K562 (cell line): ENCODE data around the gene ASB15. TPM values are rescaled to one million over a fixed set of nuclear protein-coding genes. Genes with fewer than 3 reads are reported as not detected.
A peak's percentile ranks its signal among the peaks of the same experiment; 100 is the strongest.

Source experiments
- ATF1 ChIP-seq, 2 experiments: fragments of 450-650 bp in 1 of 2; IDR thresholded peaks; 2 replicates each; pipeline ENCODE4 v1.6.1; 2016; ENCODE audit warnings: missing compliant biosample characterization in 1 of 2, missing genetic modification characterization in 1 of 2
- CREB1 ChIP-seq, 2 experiments: sonication (generic) in 1 of 2; formaldehyde crosslinking in 1 of 2; IDR thresholded peaks; 2 replicates each; pipeline versions ENCODE4 v1.6.1 to v1.8.0; 2012 to 2022; ENCODE audit warnings: inconsistent platforms in 1 of 2, mild to moderate bottlenecking in 1 of 2, missing genetic modification reagents in 1 of 2, moderate library complexity in 1 of 2
- CREM ChIP-seq: IDR thresholded peaks from 2 replicates; pipeline ENCODE4 v1.6.1; 2014; ENCODE audit warnings: antibody characterized with exemption, low read depth
- DPF2 ChIP-seq: fragments of 450-650 bp; IDR thresholded peaks from 2 replicates; pipeline ENCODE4 v1.6.1; 2016
- ETV6 ChIP-seq, 3 experiments: fragments of 150-350 bp in 1 of 3; sonication (generic) in 1 of 3; formaldehyde crosslinking in 1 of 3; IDR thresholded peaks; 2 replicates each; pipeline versions ENCODE4 v1.6.1 to v1.8.0; 2014 to 2022; ENCODE audit warnings: borderline replicate concordance in 2 of 3, low read depth in 2 of 3, antibody characterized with exemption in 1 of 3, low read length in 1 of 3, mild to moderate bottlenecking in 1 of 3, missing genetic modification reagents in 1 of 3
- MAFK ChIP-seq: IDR thresholded peaks from 2 replicates; pipeline ENCODE4 v1.6.1; 2011; ENCODE audit warnings: low read length, improper control_type of control experiment
- NCOA4 ChIP-seq: fragments of 450-650 bp; IDR thresholded peaks from 2 replicates; pipeline ENCODE4 v1.6.1; 2018; ENCODE audit warnings: mild to moderate bottlenecking; ENCODE audit not compliant: partially characterized antibody
- POLR2B ChIP-seq: fragments of 450-650 bp; IDR thresholded peaks from 2 replicates; pipeline ENCODE4 v1.6.1; 2018; ENCODE audit warnings: low read depth; ENCODE audit not compliant: partially characterized antibody
- RBFOX2 ChIP-seq: fragments of 200-400 bp; formaldehyde crosslinking; IDR thresholded peaks from 2 replicates; pipeline ENCODE4 v1.6.1; 2017; ENCODE audit warnings: low read depth, mild to moderate bottlenecking, low read length, moderate library complexity
- SIN3B ChIP-seq: fragments of 450-650 bp; IDR thresholded peaks from 2 replicates; pipeline ENCODE4 v1.6.1; 2017; ENCODE audit warnings: low read depth, mild to moderate bottlenecking, moderate library complexity
- SIRT6 ChIP-seq: IDR thresholded peaks from one replicate; pipeline ENCODE4 v1.6.1; 2012; ENCODE audit warnings: low read depth, mild to moderate bottlenecking, control low read depth, inconsistent platforms, low read length, moderate library complexity
- TBL1XR1 ChIP-seq, 2 experiments: IDR thresholded peaks; 2 replicates each; pipeline ENCODE4 v1.6.1; 2012; ENCODE audit warnings: improper control_type of control experiment in 2 of 2, low read length in 2 of 2, mild to moderate bottlenecking in 1 of 2
- TEAD1 ChIP-seq, 2 experiments: fragments of 450-650 bp in 1 of 2; sonication (generic) in 1 of 2; formaldehyde crosslinking; IDR thresholded peaks; 2 replicates each; pipeline versions ENCODE4 v1.4.0 to v1.8.0; 2020 to 2022; ENCODE audit warnings: mild to moderate bottlenecking in 2 of 2, missing genetic modification reagents in 1 of 2
- ZBTB17 ChIP-seq: fragments of 450-650 bp; formaldehyde crosslinking; IDR thresholded peaks from 2 replicates; pipeline ENCODE4 v1.4.0; 2020; ENCODE audit warnings: mild to moderate bottlenecking
- ZEB2 ChIP-seq: fragments of 450-650 bp; IDR thresholded peaks from 2 replicates; pipeline ENCODE4 v1.6.1; 2016
- ZKSCAN1 ChIP-seq: fragments of 150-350 bp; IDR thresholded peaks from 2 replicates; pipeline ENCODE4 v1.6.1; 2016; ENCODE audit warnings: low read depth, low read length
- ZNF134 ChIP-seq: fragments of 250-450 bp; sonication (Bioruptor Pico); conservative IDR thresholded peaks from 2 replicates; pipeline ENCODE4 v1.4.0; 2020
- ZNF717 ChIP-seq: fragments of 250-450 bp; sonication (Bioruptor Pico); IDR thresholded peaks from 2 replicates; pipeline ENCODE4 v1.5.0; 2021
- polyA plus RNA-seq, 8 experiments: library from polyadenylated mRNA; depleted of rRNA in 4 of 8; stranded (reverse) in 5 of 8; unstranded in 3 of 8; fragments of >200 nt; fragmentation: Nextera tagmentation in 2 of 8; fragmentation: Illumina TruSeq in 1 of 8; extraction: Ambion mirVana in 2 of 8; extraction: Trizol in 1 of 8; gene quantifications; 2 replicates each; pipeline versions ENCODE4 v1.2.1 to v1.2.3, GENCODE V29; 2011 to 2014; ENCODE audit warnings: inconsistent platforms in 1 of 8, missing spikeins in 1 of 8
- total RNA-seq, 7 experiments: library from RNA; depleted of rRNA in 6 of 7; stranded (reverse); fragments of >200 nt in 6 of 7; fragmentation: Illumina TruSeq in 2 of 7; extraction: Trizol in 2 of 7; gene quantifications; 2 replicates each; pipeline versions ENCODE4 v1.2.1 to v1.2.3, GENCODE V29; 2011 to 2021; ENCODE audit warnings: low replicate concordance in 1 of 7
- TF ChIP-seq, protein P1 (sequence below): fragments of 450-650 bp; formaldehyde crosslinking; conservative IDR thresholded peaks from 2 replicates; pipeline ENCODE4 v1.4.0; 2022; ENCODE audit warnings: mild to moderate bottlenecking, missing genetic modification characterization
- TF ChIP-seq, protein P2 (sequence below): fragments of 250-450 bp; sonication (Bioruptor Pico); IDR thresholded peaks from 2 replicates; pipeline ENCODE4 v1.5.0; 2020; ENCODE audit warnings: mild to moderate bottlenecking, borderline replicate concordance
- TF ChIP-seq, protein P3 (sequence below), 2 experiments: fragments of 200-800 bp in 1 of 2; sonication (Bioruptor generic) in 1 of 2; sonication (generic) in 1 of 2; formaldehyde crosslinking in 1 of 2; IDR thresholded peaks in 1 of 2; conservative IDR thresholded peaks in 1 of 2; 2 replicates each; pipeline versions ENCODE4 v1.5.0 to v1.6.1; 2016 to 2020; ENCODE audit warnings: missing compliant biosample characterization in 1 of 2, missing genetic modification characterization in 1 of 2, missing genetic modification reagents in 1 of 2

ASB15 gene
- total and polyA plus RNA-seq, 9 of the 15 experiments (the other 6 are each of a cell fraction or from before 2014, with no cell fraction given) = 0.03 to 0.14 (median 0.04) TPM; not detected in 3

DNA sequence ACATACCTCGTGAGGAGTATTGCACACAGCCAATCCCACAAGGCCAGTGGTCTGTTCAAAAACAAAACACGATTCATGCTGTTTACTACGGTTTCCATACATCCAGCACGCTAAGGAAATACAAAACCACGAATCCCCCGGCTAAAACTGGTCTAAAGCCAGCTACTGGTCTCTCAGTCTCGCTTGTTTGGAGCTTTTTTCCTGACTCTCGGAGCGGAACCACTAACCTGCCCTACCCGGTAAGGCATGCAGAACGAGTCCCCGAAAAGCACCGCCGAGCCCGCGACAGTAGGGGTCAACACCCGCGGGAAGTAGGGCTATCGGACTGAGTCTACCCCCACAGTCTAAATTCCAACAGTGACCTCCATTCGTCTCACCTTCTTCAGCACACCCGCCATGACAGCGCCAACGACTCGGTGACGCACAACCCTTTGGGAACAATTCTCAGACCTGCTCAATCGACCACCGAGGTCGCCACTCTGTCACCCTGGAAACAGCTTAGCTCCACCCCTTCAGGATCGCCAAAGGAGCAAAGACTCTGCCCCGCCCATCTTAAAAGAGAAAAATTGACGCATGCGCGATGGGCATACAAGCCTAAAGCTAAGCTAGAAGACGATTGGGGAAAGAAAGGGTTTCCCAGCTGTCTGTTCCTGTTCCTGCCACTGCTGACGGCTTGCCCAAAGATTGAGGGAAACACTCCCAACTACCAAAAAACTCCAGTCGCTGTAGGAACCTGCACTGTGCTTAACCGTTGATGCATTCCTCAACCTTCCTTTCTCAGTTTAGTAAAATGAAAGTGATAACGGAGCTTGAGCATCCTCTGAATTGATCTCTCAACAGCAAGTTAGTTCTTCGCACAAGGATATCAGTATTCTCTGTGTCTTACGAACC is 44.0 kb upstream of the ASB15 start, which contains the start of gene NDUFA5 (continued):
- TF ChIP-seq ETV6 (IDR thresholded peaks at IDR 0.05; ENCODE audit: borderline replicate concordance in 1 of 2, low read depth in 2 of 2, low read length in 1 of 2) (no peak), ETV6 (CRISPR knock-in tag; IDR thresholded peaks at IDR 0.05; ENCODE audit: borderline replicate concordance) (0 out of 2 replicates have a peak, but pooled peaks have one; percentile 26), ZKSCAN1 (peak; percentile 64; the same call in 1 of the 2 replicates), ZNF134 (CRISPR knock-in tag) (peak; percentile 68), TBL1XR1 (IDR thresholded peaks at IDR 0.05; ENCODE audit: low read length in 2 of 2) (peak; percentile 72 to 79; a peak in 3 of 4 replicates), DPF2 (no peak), ZNF717 (no peak), SIN3B (peak; percentile 89), ZEB2 (no peak; the same call in 1 of the 2 replicates), MAFK (peak; percentile 41; the same call in 1 of the 2 replicates), RBFOX2 (peak; percentile 84), SIRT6 (no peak), CREB1 (IDR thresholded peaks at IDR 0.05) (peak; percentile 91), CREB1 (CRISPR knock-in tag; IDR thresholded peaks at IDR 0.05) (peak; percentile 92), ZBTB17 (CRISPR knock-in tag) (peak; percentile 100), NCOA4 (peak; percentile 87), ATF1 (CRISPR knock-in tag; IDR thresholded peaks at IDR 0.05) (no peak), ATF1 (tag; IDR thresholded peaks at IDR 0.05) (peak; percentile 98), TEAD1 (CRISPR knock-in tag; IDR thresholded peaks at IDR 0.05) (peak in 1 of 2 experiments; percentile 91; a peak in 2 of 4 replicates), CREM (peak; percentile 97), POLR2B (peak; percentile 93)
- TF ChIP-seq, protein P1, sequence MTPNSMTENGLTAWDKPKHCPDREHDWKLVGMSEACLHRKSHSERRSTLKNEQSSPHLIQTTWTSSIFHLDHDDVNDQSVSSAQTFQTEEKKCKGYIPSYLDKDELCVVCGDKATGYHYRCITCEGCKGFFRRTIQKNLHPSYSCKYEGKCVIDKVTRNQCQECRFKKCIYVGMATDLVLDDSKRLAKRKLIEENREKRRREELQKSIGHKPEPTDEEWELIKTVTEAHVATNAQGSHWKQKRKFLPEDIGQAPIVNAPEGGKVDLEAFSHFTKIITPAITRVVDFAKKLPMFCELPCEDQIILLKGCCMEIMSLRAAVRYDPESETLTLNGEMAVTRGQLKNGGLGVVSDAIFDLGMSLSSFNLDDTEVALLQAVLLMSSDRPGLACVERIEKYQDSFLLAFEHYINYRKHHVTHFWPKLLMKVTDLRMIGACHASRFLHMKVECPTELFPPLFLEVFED (CRISPR knock-in tag) = no peak
- TF ChIP-seq, protein P2, sequence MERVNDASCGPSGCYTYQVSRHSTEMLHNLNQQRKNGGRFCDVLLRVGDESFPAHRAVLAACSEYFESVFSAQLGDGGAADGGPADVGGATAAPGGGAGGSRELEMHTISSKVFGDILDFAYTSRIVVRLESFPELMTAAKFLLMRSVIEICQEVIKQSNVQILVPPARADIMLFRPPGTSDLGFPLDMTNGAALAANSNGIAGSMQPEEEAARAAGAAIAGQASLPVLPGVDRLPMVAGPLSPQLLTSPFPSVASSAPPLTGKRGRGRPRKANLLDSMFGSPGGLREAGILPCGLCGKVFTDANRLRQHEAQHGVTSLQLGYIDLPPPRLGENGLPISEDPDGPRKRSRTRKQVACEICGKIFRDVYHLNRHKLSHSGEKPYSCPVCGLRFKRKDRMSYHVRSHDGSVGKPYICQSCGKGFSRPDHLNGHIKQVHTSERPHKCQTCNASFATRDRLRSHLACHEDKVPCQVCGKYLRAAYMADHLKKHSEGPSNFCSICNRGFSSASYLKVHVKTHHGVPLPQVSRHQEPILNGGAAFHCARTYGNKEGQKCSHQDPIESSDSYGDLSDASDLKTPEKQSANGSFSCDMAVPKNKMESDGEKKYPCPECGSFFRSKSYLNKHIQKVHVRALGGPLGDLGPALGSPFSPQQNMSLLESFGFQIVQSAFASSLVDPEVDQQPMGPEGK (CRISPR knock-in tag) = no peak
- TF ChIP-seq, protein P3, sequence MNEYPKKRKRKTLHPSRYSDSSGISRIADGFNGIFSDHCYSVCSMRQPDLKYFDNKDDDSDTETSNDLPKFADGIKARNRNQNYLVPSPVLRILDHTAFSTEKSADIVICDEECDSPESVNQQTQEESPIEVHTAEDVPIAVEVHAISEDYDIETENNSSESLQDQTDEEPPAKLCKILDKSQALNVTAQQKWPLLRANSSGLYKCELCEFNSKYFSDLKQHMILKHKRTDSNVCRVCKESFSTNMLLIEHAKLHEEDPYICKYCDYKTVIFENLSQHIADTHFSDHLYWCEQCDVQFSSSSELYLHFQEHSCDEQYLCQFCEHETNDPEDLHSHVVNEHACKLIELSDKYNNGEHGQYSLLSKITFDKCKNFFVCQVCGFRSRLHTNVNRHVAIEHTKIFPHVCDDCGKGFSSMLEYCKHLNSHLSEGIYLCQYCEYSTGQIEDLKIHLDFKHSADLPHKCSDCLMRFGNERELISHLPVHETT (CRISPR knock-in tag; conservative IDR thresholded peaks at IDR 0.05 in 1 of 2, IDR thresholded peaks at IDR 0.05 in 1 of 2) = peak in 1 of 2 experiments; percentile 39; a peak in 2 of 4 replicates
